NCI-H1092 treated with DMSO at 0.1 percent for 48 hours (cell line): ENCODE results near the gene NPFF.

Source experiments
- DNase-seq: peaks from one replicate; lab custom pipeline; 2025; lab: John Stamatoyannopoulos, UW

Gene NPFF

DNA sequence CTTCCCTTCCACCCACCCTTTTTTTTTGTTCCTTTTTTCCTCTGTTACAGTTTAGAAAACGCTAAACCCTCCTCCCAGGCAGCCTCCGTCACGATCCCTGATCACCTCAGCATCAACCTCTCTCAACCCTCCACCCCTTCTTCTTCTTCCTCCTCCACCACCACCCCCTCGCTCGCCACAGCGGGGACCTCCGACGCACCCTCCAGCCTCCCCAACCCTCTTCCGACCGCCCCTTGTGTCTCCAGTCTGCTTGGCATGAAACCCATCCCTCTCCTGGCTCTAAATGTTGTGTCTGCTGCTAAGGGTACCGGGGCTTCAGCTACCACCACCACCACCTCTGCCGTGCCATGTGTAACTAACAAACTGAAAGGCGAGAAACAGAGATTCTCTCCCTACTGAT lies 32.5 kb downstream of the NPFF start:
- DNase-seq: no peak

- no peak for DNase-seq
Observed at GRCh38 chr12:53474077-53474476, 33.2 kb downstream of the NPFF start.

DNA sequence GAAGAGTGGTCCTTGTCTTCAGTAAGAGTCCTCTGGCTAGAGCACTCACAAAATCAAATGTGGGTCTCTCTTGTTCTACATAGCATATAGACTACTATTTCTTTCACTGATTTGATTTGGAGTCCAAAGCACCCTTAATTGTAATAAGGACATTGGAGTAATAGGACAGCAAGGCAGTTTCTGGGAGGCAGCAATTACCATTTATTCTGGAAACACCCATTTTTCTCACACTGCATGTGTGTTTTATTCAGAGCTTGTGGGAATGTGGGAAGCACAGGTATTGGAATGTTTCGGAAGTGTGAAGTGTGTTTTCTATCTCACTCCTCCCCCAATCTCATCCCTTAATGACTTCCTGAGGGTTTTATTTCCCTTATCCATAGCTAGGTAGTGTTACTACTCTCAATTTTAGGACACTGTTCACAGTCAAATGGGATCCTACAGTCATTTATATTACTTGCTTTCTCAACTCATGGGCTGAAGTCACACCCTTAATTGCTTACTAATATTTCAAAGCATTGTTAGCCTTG lies 35.2 kb downstream of the NPFF start:
- no peak for DNase-seq

- no peak for DNase-seq
Observed at GRCh38 chr12:53468282-53468681, 39.0 kb downstream of the NPFF start.

DNA sequence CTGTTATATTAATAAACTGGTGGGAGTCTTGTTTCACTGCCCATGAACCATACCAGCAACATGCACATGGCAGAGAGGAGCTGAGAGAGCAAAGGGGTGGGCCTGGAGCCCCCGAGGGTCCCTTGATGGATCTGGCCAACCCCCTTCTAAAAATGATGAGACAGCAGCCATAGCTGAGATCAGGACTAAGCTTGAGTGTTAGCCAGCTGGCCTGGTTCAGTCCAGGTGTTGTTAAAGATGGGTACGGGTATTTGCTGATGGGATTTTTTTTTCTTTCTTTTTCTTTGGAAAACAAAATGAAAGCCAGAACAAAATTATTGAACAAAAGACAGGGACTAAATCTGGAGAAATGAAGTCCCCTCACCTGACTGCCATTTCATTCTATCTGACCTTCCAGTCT lies 39.4 kb downstream of the NPFF start:
- no peak for DNase-seq

DNA sequence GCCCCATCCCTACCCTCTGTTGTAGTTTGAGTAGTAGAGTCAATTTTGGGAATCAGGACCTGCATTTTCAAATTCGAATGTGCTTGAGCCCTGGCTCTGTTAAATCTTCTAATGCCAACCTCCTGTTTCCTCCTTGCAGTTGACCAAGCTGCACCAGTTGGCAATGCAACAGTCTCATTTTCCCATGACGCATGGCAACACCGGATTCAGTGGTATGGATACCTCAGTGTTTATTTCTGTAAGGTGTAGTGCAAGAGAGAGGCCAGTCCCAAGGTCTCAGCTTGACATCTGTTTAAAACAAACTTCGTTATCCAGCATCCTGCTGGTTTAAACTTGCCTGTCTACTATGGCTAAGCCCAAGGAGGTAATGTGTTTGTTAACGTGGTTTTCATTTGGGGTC lies 40.2 kb downstream of the NPFF start:
- DNase-seq: no peak

- no peak for DNase-seq
Observed at GRCh38 chr12:53466640-53467039, 40.6 kb downstream of the NPFF start.

GRCh38 chr12:53465679-53466078 lies 41.6 kb downstream of the NPFF start:
- DNase-seq: no peak

GRCh38 chr12:53464685-53465418 lies 42.4 kb downstream of the NPFF start:
- no peak for DNase-seq

DNA sequence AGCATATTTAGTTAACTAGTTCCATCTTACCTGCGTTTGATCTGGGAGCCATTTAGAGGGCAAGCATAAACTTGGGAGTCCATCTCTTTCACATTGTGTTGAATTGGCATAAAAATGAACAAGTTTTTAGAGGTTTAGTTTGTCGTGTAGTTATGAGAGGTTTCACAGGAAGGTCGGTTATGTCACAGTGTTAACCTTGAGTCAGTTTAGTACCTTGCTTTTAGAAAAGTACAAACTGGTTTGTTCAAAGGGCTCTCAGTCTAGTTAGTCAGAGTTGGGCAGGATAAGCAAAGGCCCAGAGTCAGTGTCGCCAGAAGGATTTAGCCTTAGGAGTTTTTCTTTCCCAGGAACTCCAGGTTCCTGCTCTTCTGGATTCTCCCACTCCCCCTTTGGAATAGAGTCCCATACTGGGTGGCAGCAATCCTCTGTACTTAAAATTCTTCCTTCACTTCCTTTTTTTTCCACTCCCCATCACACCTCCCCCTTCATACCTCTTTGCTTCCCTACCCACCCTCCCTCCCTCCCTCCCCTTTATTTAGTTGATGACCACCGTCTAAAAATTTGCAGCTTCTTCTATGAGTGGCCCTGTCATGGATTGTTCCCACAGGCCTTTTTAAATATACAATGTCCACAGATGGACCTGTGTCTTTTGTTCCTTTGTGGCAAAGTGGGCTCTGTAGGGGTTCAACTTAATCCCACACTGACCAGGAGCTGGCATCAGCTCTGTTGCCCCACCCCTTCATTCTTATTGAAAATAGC lies 43.3 kb downstream of the NPFF start:
- DNase-seq: no peak

DNA sequence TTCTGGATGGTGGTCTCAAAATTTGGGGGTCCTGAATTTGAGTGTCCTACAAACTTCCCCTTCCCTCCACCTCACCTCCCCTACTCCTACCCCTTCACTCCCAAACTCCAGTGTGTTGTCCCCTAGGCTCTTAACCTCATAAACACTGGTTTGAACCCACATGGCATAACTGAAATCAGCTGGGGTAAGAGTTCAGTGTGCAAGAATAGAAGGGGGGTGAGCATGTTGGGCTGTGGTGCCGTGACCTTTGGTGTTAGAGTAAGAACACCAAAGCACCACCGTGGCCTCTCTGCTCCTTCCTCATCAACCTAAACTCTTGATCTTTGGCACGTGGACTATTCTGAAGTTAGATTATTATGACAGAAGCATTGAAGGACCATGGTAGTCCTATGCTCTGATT lies 44.3 kb downstream of the NPFF start:
- no peak for DNase-seq

- no peak for DNase-seq
Observed at GRCh38 chr12:53461591-53461990, 45.7 kb downstream of the NPFF start.

DNA sequence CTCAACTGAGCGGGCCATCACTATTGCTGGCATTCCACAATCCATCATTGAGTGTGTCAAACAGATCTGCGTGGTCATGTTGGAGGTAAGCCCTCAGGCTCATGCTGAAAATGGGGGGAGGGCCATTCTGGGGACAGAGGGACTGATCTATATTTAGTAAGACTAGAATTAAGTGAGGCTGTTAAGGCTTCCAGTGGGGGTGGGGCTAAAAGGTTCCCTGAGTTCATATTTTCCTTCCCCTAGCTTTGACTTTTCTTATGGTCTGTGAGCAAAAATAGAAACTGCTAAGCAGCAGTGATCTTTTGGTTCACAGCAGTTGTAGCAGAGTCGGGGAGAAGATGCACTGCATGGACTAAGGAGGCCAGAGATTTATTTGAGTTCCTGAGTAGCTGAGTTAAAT lies 46.2 kb downstream of the NPFF start:
- DNase-seq: no peak

- no peak for DNase-seq
Observed at GRCh38 chr12:53459097-53459496, 48.2 kb downstream of the NPFF start.
